GM18502 (cell line): ENCODE measurements around the gene NACA.
"Not testable (repeated sequence)": the region's sequence is repeated elsewhere in the genome, so short reads cannot be mapped to it uniquely, and the experiment has no call there.

Experiments
- ATAC-seq: cut with Tn5 transposase; IDR thresholded peaks from one replicate; pipeline ENCODE4 v1.9.1; 2021; ENCODE audit warnings: mild to moderate bottlenecking; ENCODE audit not compliant: unreplicated experiment, poor library complexity

The NACA gene

GRCh38 chr12:56725723-56726102 is 614 bp upstream of the NACA start:
- ATAC-seq = no peak

DNA sequence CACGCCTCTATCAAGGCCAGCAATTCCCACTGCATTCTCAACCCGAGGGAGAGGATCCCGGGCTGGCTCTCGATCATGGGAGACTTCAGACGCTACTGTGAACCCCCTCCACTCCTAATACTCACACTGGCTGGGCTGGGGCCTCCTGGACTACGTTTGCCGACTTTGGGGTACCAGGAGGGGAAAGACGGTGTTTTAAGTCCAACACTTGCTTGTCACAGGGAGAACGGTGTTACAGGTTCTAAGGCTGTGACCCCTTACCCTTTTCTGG is 463 bp downstream of the NACA start:
- peak; percentile 1 for ATAC-seq

DNA sequence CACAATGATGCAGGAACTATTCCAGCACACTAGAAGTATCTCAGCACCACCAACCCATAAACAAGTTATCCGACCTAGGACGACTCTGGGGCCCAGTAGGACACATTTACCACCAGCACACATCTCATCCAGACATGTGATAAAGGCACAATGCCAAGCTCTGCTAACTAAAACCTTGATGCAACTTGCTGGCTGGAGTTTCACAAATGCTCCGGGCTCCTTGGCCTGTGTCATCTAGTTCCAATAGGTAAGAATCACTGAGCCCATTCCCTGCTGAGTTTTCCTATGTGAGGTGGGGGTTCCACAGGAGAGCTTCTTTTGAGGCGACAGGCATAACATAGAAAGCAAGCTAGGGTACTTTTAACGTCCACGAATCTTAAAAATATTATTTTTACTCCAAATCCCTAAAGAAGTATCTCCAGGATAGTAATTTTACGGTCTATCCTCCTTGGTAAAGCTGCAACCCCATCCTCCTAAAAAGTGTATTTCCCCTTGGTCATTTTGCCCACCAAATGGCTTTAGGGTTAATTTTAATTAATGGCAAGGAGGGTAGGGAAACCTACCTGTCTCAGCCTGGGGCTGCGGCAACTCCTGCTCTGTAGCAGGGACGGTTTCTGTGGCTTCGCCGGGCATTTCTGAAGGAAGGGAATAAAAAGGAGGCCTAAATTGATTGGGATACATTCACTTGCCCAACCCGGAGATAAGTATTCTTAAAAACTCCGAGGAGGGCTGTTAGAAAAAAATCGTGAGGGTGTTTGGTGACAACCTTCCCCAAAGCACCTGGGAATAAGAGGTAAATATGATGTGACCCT is 1.0 kb downstream of the NACA start:
- no peak for ATAC-seq

- ATAC-seq = no peak
Observed at GRCh38 chr12:56723352-56723751, 1.7 kb downstream of the NACA start.

- ATAC-seq = no peak
Observed at GRCh38 chr12:56722832-56723231, 2.3 kb downstream of the NACA start.

DNA sequence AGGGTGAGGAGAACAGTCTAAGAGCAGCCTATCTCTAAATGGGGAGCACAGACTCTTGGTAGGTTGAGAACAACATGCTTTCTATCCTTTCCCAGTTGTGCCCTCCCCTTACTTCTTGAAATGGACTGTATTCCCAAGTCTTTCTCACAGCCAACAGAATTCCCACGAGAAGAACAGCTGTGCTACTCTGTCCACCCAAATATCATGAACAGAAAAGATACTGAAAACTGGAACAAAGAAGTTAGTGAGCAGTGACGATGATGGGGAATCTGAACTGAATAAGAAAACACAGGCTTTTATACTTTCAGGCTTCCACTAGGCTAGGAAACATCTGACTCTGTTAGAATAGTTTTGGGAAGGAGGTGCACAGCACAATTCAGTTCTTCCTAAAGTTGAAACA is 3.4 kb downstream of the NACA start:
- ATAC-seq = no peak

DNA sequence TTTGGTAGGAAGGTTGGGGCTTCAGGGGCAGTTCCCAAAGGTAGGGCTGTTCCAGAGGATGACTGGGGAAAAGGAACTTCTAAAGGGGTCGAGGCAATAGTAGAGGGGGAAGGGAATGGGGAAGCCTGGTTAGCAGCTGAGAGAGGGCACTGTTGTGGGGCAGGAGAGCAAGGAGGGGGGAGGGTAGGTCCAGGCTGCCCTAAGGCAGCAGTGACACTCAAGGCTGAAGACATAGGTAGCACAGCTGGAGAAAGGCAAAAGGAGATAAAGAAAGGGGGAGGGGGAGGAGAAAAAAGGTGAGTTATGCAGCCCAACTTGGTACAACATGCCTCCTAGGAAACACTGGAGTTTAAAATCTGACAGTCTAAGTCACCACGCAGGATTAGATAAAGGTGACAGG is 3.9 kb downstream of the NACA start:
- no peak for ATAC-seq

DNA sequence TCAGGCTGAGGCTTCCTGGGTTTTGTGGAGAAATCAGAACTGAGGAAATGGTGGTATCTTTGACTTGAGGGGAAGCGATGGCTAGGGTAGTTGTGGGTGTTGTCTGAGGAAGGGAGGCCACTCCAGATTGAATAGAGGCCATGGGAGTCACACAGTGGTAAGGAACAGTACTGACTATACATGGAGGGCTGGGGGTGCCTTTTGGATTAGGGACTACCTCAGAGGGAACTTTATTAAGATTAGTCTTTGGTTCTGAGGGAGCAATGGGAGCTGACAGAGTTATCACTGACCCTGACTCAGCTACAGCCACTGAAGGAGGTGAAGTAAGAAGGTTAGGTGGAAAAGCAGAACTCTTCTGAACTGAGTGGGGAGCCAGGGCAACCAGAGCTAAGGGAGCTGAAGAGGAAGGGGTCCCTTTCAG is 4.4 kb downstream of the NACA start:
- no peak for ATAC-seq

DNA sequence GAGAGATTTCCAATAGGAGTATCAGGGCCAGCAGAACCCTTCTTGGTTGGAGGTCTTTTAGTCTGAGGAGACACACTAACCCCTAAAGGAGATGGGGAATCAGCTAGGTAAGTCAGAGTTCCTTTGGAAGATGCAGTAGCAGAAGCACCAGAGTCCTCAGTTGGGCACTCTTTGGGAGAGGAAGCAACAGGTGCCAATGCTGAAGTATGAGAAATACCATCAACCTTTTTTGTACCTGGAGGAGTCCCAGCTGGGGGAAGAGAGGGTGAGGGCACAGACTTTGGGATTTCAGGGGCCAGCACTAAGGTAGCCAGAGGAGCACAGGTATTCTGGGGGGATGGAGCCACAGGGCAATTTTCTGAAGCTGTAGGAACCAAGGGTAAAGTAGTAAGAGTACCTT is 6.0 kb downstream of the NACA start:
- ATAC-seq = no peak

GRCh38 chr12:56718636-56719035 is 6.5 kb downstream of the NACA start:
- no peak for ATAC-seq

- no peak for ATAC-seq
Observed at GRCh38 chr12:56718149-56718548, 7.0 kb downstream of the NACA start.

- ATAC-seq = no peak
Observed at GRCh38 chr12:56716933-56717880, 7.9 kb downstream of the NACA start.

GRCh38 chr12:56716458-56716857 is 8.6 kb downstream of the NACA start:
- ATAC-seq = no peak

DNA sequence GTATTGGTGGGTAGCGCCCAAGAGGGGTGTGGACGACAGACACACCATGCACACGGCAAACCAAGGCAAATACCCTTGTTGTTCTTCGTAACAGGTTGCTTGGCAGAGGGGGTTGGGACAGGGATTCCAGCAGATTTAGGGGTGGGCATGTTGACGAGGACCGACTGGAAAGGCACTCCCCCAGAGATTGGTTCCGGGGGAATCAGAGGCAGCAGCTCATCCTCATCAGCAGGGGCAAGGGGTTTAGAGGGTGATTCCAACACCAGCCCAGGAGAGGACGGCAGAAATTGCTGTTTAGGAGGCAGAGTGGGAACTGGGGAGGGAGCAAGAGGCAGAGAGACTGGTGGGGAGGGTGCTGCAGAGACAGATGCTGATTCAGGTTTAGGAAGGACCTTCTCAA is 9.3 kb downstream of the NACA start:
- ATAC-seq = no peak

- no peak for ATAC-seq
Observed at GRCh38 chr12:56714431-56714929, 10.6 kb downstream of the NACA start.

DNA sequence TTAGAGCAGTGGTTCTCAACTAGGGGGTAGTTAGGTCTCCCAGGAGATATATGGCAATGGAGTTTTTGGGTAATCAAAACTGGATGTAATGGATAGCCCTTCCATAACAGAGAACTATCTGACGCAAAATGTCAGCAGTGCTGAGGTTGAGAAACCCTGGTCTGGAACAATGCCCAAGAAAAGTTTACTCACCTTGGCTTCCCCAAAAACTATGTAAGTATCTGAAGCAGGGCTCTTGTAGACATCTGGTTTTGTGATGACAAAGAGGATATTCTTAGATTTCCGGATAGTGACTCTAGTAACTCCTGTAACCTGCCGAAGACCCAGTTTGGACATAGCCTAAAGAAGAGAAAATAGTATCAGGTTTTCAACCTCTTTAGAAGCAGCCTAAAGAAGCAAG is 11.8 kb downstream of the NACA start:
- no peak for ATAC-seq

DNA sequence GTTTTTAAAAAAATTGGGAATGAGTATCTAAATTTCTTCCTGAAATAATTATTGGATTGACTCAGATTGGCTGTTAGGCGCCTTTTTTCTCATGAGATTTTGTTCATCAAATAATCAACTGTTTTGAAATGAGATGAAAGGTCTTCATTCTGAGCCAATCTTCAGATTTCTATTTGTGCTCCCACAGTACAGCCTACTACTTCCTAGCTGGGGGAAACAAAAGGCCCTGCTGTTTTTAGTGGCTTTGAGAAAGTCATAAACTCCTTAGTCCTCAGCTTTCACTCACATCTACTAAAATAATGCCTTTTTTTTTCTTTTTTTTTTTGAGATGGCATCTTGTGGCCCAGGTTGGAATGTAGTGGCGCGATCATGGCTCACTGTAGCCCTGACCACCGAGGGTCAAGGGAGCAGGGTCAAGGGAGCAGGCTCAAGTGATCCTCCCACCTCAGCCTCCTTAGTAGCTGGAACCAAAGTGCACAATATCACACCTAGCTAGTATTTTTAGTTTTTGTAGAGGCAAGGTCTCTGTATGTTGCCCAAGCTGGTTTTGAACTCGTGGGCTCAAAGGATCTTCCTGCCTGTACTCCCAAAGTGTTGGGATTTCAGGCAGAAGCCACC is 15.2 kb downstream of the NACA start:
- no peak for ATAC-seq

- not testable (repeated sequence) for ATAC-seq
Observed at GRCh38 chr12:56704522-56704921, 20.6 kb downstream of the NACA start.

DNA sequence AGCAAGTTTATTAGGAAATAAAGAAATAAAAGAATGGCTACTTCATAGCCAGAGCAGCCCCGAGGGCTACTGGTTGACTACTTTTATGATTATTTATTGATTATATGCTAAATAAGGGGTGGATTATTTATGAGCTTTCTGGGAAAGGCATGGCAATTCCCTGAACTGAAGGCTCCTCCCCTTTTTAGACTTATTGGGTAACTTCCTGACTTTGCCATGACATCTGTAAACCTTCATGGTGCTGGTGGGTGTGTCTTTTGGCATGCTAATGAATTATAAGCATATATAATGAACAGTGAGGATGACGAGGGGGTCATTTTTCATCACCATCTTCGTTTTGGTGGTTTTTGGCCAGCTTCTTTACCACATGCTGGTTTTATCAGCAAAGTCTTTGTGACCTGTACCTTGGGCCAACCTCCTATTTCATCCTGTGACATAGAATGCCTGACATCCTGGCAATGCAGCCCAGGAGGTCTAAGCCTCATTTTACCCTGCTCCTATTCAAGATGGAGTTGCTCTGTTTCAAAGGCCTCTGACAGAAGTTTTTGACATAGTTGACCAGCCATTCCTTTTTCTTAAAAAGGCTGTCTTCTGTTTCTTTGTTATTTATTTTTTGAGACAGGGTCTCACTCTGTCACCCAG is 26.0 kb downstream of the NACA start:
- no peak for ATAC-seq

- no peak for ATAC-seq
Observed at GRCh38 chr12:56695327-56696101, 29.6 kb downstream of the NACA start.
